A549 (cell line): ENCODE measurements around the gene MRPS17.

Source experiments
- JUN ChIP-seq, 2 experiments: fragments of >200 bp; sonication (Bioruptor Twin); formaldehyde crosslinking; IDR thresholded peaks; 2 replicates in 1 of 2; 3 replicates in 1 of 2; pipeline ENCODE4 v1.6.1; 2016 to 2017
- MAX ChIP-seq: IDR thresholded peaks from 2 replicates; pipeline ENCODE4 v1.6.1; 2012
- MAZ ChIP-seq: fragments of 150-350 bp; IDR thresholded peaks from 2 replicates; pipeline ENCODE4 v1.6.1; 2014; ENCODE audit warnings: antibody characterized with exemption, low read depth, low read length, borderline replicate concordance
- RCOR1 ChIP-seq: fragments of 150-350 bp; IDR thresholded peaks from 2 replicates; pipeline ENCODE4 v1.6.1; 2014; ENCODE audit warnings: antibody characterized with exemption, low read length, low read depth
- SMC3 ChIP-seq: fragments of >200 bp; sonication (Bioruptor Twin); formaldehyde crosslinking; IDR thresholded peaks from 3 replicates; pipeline ENCODE4 v1.6.1; 2018; ENCODE audit warnings: inconsistent platforms
- TF ChIP-seq, protein P1 (sequence below): fragments of >200 bp; sonication (Bioruptor Twin); formaldehyde crosslinking; IDR thresholded peaks from 3 replicates; pipeline ENCODE4 v1.5.1; 2016

DNA sequence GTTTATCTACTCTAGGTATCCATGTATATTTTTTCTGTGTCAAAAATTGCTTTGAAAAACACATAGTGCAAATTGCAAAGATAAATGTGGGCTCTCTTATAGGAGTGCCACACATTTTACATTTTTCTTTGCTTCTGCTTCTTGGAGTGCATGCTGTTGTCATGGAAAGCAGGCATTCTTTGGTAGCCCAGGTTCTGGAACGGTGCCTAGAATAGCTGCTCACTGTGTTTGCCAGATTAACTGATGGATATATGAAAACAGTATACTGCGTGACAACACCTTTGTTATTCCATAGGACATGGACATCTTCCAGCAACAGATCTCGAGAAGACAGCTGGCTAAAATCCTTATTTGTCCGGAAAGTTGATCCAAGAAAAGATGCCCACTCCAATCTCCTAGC, 26.2 kb downstream of the MRPS17 start:
- TF ChIP-seq, protein P1, sequence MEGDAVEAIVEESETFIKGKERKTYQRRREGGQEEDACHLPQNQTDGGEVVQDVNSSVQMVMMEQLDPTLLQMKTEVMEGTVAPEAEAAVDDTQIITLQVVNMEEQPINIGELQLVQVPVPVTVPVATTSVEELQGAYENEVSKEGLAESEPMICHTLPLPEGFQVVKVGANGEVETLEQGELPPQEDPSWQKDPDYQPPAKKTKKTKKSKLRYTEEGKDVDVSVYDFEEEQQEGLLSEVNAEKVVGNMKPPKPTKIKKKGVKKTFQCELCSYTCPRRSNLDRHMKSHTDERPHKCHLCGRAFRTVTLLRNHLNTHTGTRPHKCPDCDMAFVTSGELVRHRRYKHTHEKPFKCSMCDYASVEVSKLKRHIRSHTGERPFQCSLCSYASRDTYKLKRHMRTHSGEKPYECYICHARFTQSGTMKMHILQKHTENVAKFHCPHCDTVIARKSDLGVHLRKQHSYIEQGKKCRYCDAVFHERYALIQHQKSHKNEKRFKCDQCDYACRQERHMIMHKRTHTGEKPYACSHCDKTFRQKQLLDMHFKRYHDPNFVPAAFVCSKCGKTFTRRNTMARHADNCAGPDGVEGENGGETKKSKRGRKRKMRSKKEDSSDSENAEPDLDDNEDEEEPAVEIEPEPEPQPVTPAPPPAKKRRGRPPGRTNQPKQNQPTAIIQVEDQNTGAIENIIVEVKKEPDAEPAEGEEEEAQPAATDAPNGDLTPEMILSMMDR, result no peak
- no peak for TF ChIP-seq MAZ
- TF ChIP-seq RCOR1, result no peak
- TF ChIP-seq SMC3, result no peak
- TF ChIP-seq JUN (IDR thresholded peaks at IDR 0.05), result no peak
- no peak for TF ChIP-seq MAX
